ENCODE results near the gene MBIP.

- TF ChIP-seq POLR2A (IDR thresholded peaks at IDR 0.05) = no peak
- no peak for TF ChIP-seq CTCF (IDR thresholded peaks at IDR 0.05)
- no peak for TF ChIP-seq POLR2AphosphoS5 (IDR thresholded peaks at IDR 0.05)
These were observed 2.8 kb downstream of the MBIP start for GRCh38 chr14:36317650-36318049.

Data from gastroesophageal sphincter (tissue), 3 donors.